A172 (cell line): ENCODE measurements around the gene GPRC5D. TPM values are rescaled to one million over a fixed set of nuclear protein-coding genes. Genes with fewer than 3 reads are reported as not detected.

Experiments used
- DNase-seq: peaks from one replicate; pipeline ENCODE4 v3.0.0-alpha.2; 2015; ENCODE audit warnings: low spot score
- total RNA-seq: library from RNA; depleted of rRNA; stranded (reverse); fragments of >200 nt; shearing (Covaris generic); gene quantifications from 2 replicates; pipeline ENCODE4 v1.2.3, GENCODE V29; 2014; rRNA removed

Gene GPRC5D
- total RNA-seq, result not detected in 2 replicates

GRCh38 chr12:12952036-12952435, at the start of gene GPRC5D:
TSS of gene GPRC5D (minus strand) at chr12:12952170. CDS start at chr12:12950384, 1,786 bp downstream.
- DNase-seq, result no peak

GRCh38 chr12:13001775-13002040, 49.7 kb upstream of the GPRC5D start:
- no peak for DNase-seq

- no peak for DNase-seq
Observed at GRCh38 chr12:13000925-13001774, 49.2 kb upstream of the GPRC5D start.

GRCh38 chr12:13000616-13000924, 48.6 kb upstream of the GPRC5D start:
- DNase-seq, result peak; percentile 32

GRCh38 chr12:12999959-13000615, 48.1 kb upstream of the GPRC5D start, which contains the start of gene HEBP1:
TSS of gene HEBP1 (minus strand) at chr12:13000265. CDS start at chr12:13000114, 151 bp downstream.
- DNase-seq, result peak; percentile 54

GRCh38 chr12:12999271-12999958, 47.4 kb upstream of the GPRC5D start:
- no peak for DNase-seq

GRCh38 chr12:12998248-12998647, 46.3 kb upstream of the GPRC5D start:
- no peak for DNase-seq

GRCh38 chr12:12997734-12998133, 45.8 kb upstream of the GPRC5D start:
- no peak for DNase-seq

GRCh38 chr12:12997156-12997555, 45.2 kb upstream of the GPRC5D start:
- DNase-seq, result no peak

GRCh38 chr12:12996209-12996608, 44.2 kb upstream of the GPRC5D start:
- DNase-seq, result no peak

GRCh38 chr12:12995088-12995487, 43.1 kb upstream of the GPRC5D start:
- no peak for DNase-seq

- DNase-seq, result no peak
Observed at GRCh38 chr12:12993367-12993766, 41.4 kb upstream of the GPRC5D start.

GRCh38 chr12:12992418-12993130, 40.6 kb upstream of the GPRC5D start:
- DNase-seq, result peak; percentile 64

- DNase-seq, result no peak
Observed at GRCh38 chr12:12990700-12991468, 38.9 kb upstream of the GPRC5D start.

GRCh38 chr12:12987421-12987820, 35.5 kb upstream of the GPRC5D start:
- DNase-seq, result no peak

- no peak for DNase-seq
Observed at GRCh38 chr12:12986775-12987331, 34.9 kb upstream of the GPRC5D start.

GRCh38 chr12:12985817-12986408, 33.9 kb upstream of the GPRC5D start:
- DNase-seq, result peak; percentile 31

- DNase-seq, result no peak
Observed at GRCh38 chr12:12984149-12984548, 32.2 kb upstream of the GPRC5D start.

GRCh38 chr12:12983420-12984035, 31.6 kb upstream of the GPRC5D start:
- peak; percentile 46 for DNase-seq

- DNase-seq, result no peak
Observed at GRCh38 chr12:12982331-12982730, 30.4 kb upstream of the GPRC5D start.
